Measurements from ENCODE around the gene PPARA.

- no peak for TF ChIP-seq CTCF (IDR thresholded peaks at IDR 0.05)
- TF ChIP-seq EZH2 (IDR thresholded peaks at IDR 0.05; ENCODE audit: borderline replicate concordance, insufficient read depth, low read depth, low read length, poor library complexity, severe bottlenecking): no peak
These were observed 40.8 kb upstream of the PPARA start for GRCh38 chr22:46109474-46110003.

Measured in B cell (primary cell).